Measurements from ENCODE around the gene TRIP12. TPM values are rescaled to one million over a fixed set of nuclear protein-coding genes. Genes with fewer than 3 reads are reported as not detected.
"Not testable (repeated sequence)": the region's sequence is repeated elsewhere in the genome, so short reads cannot be mapped to it uniquely, and the experiment has no call there.

The TRIP12 gene
- total and polyA plus RNA-seq, 7 donors, result 27.5 to 297 (median 224) TPM

DNA sequence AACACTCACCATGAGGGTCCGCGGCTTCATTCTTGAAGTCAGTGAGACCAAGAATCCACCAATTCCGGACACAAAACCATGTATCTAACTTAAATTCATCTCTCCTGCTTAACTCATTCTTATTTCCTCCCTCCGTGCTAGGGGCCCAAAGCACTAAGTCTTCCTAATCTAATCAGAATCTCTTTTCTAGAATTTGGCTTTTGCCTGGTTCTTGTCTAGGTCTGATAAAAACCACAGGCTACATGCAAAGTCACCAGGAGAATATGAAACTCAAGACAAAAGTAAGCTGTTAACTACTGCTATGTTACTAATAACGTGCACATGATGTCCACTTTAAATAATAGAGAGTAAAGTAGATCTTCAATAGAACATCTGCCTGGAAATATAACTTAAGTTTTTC is 69.9 kb downstream of the TRIP12 start:
- Histone ChIP-seq H3K4me1 (peaks cover 23% of the 10 kb centered on the region), H3K36me3 (ENCODE audit: insufficient read depth in 1 of 2, low read depth in 1 of 2) (peaks cover 0 to 23% of the 10 kb centered on the region in 2 donors), H3K4me3 (no peak overlapping the region), H3K27me3 (ENCODE audit: insufficient read depth in 3 of 3, low read length in 2 of 3) (no peaks in the 10 kb centered on the region), H3K27ac (no peak overlapping the region), H3K9me3 (no peaks in the 10 kb centered on the region)
- no peak for ATAC-seq
- TF ChIP-seq, protein P1, sequence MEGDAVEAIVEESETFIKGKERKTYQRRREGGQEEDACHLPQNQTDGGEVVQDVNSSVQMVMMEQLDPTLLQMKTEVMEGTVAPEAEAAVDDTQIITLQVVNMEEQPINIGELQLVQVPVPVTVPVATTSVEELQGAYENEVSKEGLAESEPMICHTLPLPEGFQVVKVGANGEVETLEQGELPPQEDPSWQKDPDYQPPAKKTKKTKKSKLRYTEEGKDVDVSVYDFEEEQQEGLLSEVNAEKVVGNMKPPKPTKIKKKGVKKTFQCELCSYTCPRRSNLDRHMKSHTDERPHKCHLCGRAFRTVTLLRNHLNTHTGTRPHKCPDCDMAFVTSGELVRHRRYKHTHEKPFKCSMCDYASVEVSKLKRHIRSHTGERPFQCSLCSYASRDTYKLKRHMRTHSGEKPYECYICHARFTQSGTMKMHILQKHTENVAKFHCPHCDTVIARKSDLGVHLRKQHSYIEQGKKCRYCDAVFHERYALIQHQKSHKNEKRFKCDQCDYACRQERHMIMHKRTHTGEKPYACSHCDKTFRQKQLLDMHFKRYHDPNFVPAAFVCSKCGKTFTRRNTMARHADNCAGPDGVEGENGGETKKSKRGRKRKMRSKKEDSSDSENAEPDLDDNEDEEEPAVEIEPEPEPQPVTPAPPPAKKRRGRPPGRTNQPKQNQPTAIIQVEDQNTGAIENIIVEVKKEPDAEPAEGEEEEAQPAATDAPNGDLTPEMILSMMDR (IDR thresholded peaks at IDR 0.05), result no peak
- DNase-seq, result no peak
- intact Hi-C loops (cut with DNase I), result no loop called here
- 92 to 96% (median 95%) methylated on average over 5 of the region's 5 CpGs for WGBS, 3 donors

DNA sequence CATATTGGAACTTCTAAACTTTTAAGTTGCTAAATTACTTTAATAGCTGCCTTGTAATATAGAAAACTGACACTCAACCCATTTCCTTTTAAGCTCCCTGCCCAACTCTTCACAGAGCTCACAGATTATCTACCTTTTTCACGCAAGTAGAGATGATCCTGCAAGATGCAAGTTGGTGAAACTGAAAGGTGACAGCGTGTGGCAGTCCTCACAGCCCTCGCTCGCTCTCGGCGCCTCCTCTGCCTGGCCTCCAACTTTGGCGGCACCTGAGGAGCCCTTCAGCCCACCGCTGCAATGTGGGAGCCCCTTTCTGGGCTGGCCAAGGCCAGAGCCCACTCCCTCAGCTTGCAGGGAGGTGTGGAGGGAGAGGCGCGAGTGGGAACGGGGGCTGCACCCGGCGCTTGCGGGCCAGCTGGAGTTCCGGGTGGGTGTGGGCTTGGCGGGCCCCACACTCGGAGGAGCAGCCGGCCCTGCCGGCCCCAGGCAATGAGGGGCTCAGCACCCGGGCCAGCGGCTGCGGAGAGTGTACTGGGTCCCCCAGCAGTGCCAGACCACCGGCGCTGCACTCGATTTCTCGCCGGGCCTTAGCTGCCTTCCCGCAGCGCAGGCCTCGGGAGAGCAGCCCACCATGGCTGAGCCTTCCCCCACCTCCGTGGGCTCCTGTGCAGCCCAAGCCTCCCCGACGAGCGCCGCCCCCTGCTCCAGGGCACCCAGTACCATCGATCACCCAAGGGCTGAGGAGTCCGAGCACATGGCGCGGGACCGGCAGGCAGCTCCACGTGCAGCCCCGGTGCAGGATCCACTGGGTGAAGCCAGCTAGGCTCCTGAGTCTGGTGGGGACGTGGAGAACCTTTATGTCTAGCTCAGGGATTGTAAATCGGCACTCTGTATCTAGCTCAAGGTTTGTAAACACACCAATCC is 71.2 kb downstream of the TRIP12 start:
- 98 to 99% (median 98%) methylated on average over 34 to 44 of the region's 44 CpGs for WGBS, 3 donors
- H3K4me1 ChIP-seq, result peaks cover 23% of the 10 kb centered on the region
- H3K27ac ChIP-seq; intact Hi-C loops (cut with DNase I); H3K9me3 ChIP-seq; H3K27me3 ChIP-seq (ENCODE audit: insufficient read depth in 3 of 3, low read length in 2 of 3); H3K4me3 ChIP-seq; DNase-seq; ATAC-seq: not testable (repeated sequence)
- H3K36me3 ChIP-seq (ENCODE audit: insufficient read depth in 1 of 2, low read depth in 1 of 2), result peaks cover 0 to 11% of the 10 kb centered on the region in 2 donors

DNA sequence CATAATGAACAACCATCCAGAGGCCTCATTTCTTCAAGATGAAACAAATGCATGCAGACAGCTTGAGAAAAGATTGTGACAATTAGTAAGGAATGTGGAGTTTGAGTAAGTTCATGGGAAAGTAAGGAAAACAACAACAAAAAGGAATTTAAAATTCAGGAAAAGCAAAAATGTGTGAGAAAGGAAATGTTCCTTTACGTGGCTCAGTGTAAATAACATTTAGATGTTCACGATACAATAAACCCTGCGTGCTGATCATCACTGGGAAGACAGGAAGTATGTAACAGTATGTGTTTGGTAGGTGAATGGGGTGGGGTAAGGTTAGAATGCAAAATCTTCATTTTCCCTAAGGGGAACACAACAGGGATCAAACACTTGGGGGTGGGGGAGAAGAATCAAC is 72.7 kb downstream of the TRIP12 start:
- Histone ChIP-seq H3K27ac (no peak overlapping the region), H3K27me3 (ENCODE audit: insufficient read depth in 3 of 3, low read length in 2 of 3) (no peaks in the 10 kb centered on the region), H3K9me3 (no peaks in the 10 kb centered on the region), H3K4me1 (peaks cover 23% of the 10 kb centered on the region), H3K4me3 (no peak overlapping the region), H3K36me3 (ENCODE audit: insufficient read depth in 1 of 2, low read depth in 1 of 2) (peaks cover 0 to 19% of the 10 kb centered on the region in 2 donors)
- intact Hi-C loops (cut with DNase I), result no loop called here
- TF ChIP-seq, protein P1 (IDR thresholded peaks at IDR 0.05), result no peak
- ATAC-seq (no peak), DNase-seq (no peak)
- 67 to 92% (median 83%) methylated on average over 3 of the region's 3 CpGs for WGBS, 3 donors

DNA sequence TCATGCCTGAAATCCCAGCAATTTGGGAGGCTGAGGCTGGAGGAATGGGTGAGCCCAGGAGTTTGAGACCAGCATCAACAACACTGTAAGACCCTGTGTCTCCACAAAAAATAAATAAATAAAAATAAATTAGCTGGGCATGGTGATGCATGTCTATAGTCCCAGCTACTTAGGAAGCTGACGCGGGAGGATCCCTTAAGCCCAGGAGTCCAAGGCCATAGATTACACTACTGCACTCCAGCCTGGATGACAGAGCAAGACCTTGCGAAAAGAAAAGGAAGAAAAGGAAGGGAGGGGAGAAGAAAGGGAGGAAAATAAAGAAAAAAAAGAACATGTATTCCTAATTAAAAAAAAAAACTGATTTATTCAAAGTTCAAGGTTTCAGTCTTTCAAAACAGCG is 78.2 kb downstream of the TRIP12 start:
- Histone ChIP-seq H3K27ac (no peak overlapping the region), H3K4me1 (peaks cover 15% of the 10 kb centered on the region), H3K9me3 (no peaks in the 10 kb centered on the region), H3K4me3 (no peak overlapping the region), H3K27me3 (ENCODE audit: insufficient read depth in 3 of 3, low read length in 2 of 3) (no peaks in the 10 kb centered on the region), H3K36me3 (ENCODE audit: insufficient read depth in 1 of 2, low read depth in 1 of 2) (peaks cover 0 to 35% of the 10 kb centered on the region in 2 donors)
- intact Hi-C loops (cut with DNase I), result no loop called here
- TF ChIP-seq, protein P1 (IDR thresholded peaks at IDR 0.05), result no peak
- ATAC-seq (no peak), DNase-seq (no peak)
- WGBS, 3 donors, result 96 to 100% (median 99%) methylated on average over 4 of the region's 4 CpGs

DNA sequence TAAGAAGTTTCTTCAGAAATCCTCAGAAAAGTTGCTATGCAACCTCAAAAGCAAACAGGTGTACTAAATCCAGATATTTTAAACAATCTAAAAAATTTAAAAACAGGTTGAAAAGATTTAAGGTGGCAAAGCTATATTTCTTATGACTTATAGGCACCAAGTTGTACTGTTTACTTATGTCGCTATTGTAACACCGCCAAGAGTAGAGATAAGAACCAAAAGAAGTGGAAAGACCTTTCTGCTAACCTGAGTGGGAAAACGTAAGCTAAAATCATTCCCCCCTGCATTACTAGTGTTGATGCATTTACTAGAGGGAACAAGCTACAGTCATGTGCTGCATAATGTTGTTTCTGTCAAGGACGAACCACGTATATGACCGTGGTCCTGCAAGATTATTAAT is 83.1 kb downstream of the TRIP12 start:
- intact Hi-C loops (cut with DNase I), result no loop called here
- Histone ChIP-seq H3K27me3 (ENCODE audit: insufficient read depth in 3 of 3, low read length in 2 of 3) (no peaks in the 10 kb centered on the region), H3K4me3 (no peak overlapping the region), H3K9me3 (no peaks in the 10 kb centered on the region), H3K36me3 (ENCODE audit: insufficient read depth in 1 of 2, low read depth in 1 of 2) (peaks cover 0 to 35% of the 10 kb centered on the region in 2 donors), H3K4me1 (peaks cover 5% of the 10 kb centered on the region), H3K27ac (no peak overlapping the region)
- WGBS, 3 donors, result 80 to 81% (median 81%) methylated on average over 6 of the region's 6 CpGs
- TF ChIP-seq, protein P1 (IDR thresholded peaks at IDR 0.05), result no peak
- ATAC-seq, result no peak
- DNase-seq, result no peak

All from psoas muscle (tissue), 8 donors.